ENCODE measurements around the gene LCA5L.
"Not testable (repeated sequence)": the region's sequence is repeated elsewhere in the genome, so short reads cannot be mapped to it uniquely, and the experiment has no call there.

The LCA5L gene

DNA sequence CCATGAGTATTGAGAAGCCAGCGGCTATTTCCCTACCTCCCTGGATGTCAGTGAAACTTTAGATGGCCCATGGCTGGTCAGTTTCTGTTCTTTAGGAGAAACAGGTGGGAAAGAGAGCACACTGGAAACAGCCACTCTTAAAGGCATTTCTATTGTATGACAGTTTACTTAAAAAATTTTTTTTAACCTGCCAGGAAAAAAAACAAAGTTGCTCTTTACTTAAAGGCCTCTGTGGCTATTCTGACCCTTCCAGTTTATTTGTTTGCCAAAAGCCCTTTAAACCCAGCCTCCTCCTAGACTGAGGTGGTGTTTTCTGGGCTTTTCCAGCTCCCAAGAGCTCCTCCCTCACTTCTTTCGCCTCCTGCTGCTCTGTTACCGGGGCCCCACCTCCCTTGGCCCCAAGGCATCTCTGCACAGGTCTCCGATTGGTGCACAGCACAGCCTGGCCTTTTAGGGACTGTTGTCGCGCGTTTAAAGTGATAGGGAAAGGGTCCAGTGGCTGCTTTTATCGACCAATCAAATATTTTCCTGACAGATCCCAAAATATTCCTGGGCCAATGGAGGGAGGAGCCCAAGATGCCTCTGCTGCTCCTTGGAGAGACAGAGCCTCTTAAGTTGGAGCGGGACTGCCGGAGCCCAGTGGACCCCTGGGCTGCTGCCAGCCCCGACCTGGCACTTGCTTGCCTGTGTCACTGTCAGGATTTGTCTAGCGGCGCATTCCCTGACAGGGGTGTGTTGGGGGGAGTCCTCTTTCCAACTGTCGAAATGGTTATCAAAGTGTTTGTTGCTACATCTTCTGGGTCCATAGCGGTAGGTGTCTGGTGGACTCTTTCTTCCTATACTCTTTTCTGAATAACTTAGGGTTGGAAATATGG is 6.0 kb upstream of the LCA5L start, which contains the start of gene SH3BGR:
TSS of gene SH3BGR (plus strand) at position 639 of the 875 bp plus-strand sequence. CDS start at position 766, 127 bp downstream.
- no peak for DNase-seq (ENCODE audit: low spot score)

DNA sequence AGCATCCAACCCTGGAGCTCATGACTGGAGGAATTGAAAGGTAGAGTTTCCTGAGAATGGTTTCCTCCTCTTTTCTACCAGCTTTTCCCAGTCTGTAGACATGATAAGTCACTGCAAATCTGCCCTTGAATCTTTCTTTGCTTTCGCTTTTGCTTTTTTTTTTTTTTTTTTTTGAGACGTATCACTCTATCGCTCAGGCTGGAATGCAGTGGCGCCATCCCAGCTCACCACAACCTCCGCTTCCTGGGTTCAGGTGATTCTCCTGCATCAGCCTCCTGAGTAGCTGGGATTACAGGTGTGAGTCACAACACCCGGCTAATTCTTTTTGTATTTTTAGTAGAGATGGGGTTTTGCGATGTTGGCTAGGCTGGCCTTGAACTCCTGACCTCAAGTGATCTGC is 1.7 kb upstream of the LCA5L start:
- no peak for DNase-seq (ENCODE audit: low spot score)

DNA sequence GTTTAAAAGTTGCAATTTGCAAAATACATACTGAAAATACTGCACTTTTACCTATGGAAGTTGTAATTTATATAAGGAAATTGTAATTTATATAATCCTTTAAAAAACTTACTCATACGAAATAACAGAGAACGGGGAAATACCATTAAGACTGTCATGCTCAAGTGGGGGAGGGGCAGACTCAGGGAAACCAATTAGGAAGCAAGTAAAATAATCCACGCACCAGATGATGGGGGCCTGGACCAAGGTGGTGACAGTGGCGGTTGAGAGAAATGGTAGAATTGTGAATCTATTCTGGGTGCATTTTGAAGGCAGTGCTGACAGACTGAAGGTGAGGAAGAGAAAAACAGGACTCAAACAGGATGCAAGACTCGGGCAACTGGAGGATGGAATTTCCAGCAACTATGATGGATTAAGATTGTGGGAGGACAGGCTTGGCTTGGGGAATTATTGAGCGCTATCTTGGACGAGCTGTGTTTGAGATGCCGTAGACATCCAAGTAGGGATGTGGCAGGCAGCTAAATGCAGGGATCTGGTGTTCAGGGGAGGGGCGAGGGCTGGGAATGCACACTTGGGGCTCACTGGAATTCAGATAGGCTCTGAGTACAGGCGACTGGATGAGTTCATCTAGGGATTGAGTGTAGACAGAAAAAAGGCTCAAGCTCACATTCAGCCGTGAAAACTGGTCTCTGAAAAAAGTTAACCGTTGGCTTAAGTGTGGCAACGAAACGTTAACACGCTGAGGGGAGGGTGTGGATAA is 977 bp downstream of the LCA5L start:
- no peak for DNase-seq (ENCODE audit: low spot score)

DNA sequence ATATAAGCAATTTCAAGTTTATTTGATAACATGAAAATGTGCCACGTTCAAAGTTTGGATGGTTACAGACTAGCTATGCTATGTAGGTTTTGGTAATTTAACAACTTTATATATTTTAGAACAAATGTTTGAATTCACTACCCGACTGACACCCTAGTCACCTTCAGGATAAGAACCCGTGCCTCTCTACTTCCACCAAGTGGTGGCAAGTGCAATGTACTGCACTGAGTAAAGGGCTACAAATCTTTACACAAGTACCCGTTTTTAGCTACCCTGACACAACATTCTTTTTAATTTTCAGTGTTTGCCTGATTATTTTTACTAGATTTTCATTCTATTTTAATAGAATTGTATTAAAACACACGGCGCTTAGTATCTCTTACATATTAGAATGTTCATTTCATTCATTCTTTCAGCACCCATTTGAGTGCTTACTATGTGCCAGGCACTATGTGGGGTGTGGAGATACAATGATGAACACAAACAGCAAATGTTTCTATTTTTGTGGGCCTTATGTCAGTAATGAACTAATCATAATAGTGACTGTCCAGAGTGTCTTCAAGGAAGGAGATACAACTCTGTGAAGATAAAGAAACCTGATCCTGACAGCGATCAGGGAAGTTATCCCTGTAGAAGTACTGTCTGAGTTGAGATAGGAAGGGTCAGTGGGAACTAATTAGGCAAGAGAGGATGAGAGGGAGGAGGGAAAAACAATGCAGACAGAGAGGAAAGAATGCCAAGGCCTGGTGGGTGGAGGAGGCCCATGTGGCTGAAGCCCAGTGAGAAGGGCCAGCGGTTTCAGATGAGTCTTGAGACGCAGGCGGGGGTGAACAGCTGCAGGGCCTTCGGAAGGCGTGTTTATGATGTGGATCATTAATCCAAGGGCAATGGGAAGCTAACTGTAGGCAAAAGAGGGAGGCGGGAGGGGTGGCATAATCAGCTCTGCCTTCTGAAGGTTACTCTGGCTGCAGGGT is 3.8 kb downstream of the LCA5L start:
- DNase-seq (ENCODE audit: low spot score), result peak; percentile 45

DNA sequence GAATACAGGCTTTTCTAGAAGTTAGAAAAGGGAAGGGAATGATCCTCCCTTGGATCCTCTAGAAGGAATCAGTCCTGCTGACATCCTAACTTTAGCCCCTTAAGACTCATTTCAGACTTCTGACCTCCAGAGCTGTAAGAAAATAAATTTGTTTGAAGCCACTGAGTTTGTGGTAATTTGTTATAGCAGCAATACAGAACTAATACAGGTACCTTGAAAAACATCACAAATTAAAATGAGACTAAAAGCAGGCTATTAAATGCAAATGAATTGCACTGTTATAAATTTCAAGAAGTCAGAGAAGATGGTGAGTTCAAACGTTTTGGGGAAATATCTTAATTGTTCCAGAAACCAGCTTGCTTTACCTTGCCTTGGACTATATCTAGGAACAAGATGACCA is 6.3 kb downstream of the LCA5L start:
- DNase-seq (ENCODE audit: low spot score), result no peak

DNA sequence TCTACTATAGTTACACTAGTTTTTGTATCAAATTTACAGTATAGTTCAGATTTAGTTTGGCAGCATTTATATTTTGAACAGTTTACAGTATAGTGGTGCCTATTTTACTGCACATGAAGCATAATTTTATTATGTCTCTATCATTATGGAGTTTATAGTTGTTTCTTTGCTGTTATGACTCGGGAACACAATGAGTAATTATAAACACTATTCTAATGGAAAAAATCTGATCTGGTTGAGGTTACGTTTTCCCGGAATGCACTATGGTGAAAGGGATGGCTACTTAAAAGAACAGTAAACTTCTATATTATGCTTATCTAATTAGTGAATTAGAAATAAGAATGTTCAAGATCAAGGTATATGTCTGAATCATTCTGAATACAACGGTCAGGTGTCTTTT is 10.6 kb downstream of the LCA5L start:
- DNase-seq (ENCODE audit: low spot score), result no peak

DNA sequence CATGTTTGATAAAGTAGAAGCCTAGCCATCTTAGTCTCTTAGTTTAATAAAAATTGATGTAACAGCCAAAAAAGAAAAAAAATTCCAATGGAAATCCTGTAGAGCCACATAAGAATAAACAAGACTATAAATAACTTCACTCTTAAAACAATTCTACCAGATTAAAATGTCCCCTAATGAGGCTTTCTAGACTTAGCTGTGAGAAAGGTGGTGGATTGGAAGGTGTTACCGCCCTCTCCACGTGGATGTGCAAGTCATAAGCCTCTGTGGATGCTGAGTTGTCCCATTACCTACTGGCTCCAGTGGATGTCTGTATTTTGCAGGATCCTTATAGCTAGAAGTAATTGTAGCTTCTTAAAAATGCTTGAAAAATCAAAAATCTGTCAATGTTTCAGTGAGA is 14.6 kb downstream of the LCA5L start:
- no peak for DNase-seq (ENCODE audit: low spot score)

DNA sequence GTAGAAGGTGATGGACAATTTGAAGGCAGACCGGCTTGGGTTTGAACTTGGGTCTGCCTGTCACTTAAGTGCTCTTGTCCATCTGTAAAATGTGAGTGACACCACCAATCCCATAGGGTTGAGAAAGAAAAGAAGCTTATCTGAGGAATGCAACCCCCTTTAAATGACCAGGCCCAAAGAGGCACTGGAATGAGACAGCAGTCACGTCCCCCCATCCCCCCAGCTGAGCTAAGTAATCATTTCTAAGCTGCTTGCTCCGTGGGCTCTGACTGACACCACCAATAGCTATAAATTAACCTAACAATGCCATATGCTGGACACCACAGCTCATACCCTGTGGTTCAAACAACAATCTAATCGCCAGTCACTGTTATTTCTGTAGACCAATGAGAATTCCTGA is 15.1 kb downstream of the LCA5L start:
- DNase-seq (ENCODE audit: low spot score), result no peak

DNA sequence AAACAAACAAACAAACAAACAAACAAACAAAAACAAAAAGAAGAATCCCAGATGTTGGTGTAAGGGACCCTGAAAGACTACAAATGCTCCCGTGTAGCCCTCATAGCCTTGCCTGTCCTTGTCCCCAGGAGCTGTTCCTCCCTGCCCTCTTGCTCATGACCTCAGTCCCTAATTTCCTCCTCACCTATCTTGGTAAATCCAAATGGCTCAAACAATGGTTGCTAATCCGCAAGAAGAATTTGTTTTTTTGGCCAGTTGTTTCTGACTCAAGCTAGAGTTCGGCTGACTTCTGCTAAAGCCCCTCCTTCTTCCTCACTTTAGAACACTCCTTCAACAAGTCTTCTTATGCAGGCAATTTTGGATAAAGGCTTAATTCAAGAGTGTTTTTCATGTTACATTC is 15.6 kb downstream of the LCA5L start:
- no peak for DNase-seq (ENCODE audit: low spot score)

DNA sequence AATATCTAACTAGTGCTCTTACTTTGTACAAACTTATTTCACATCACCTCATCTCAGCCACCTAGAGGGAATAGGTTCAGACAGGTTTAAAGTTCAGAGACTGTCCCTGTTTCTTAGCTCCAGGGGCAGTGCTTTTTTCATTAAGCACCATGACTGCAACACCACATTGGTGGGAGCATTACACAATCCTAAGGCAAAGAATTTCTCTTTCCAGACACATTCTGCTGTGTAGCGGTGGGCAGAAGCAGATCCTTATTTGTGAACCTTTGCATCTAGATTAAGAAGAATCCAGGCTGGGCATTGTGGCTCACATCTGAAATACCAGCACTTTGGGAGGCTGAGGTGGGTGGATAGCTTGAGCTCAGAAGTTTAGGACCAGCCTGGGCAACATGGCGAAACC is 16.1 kb downstream of the LCA5L start:
- DNase-seq (ENCODE audit: low spot score), result no peak

DNA sequence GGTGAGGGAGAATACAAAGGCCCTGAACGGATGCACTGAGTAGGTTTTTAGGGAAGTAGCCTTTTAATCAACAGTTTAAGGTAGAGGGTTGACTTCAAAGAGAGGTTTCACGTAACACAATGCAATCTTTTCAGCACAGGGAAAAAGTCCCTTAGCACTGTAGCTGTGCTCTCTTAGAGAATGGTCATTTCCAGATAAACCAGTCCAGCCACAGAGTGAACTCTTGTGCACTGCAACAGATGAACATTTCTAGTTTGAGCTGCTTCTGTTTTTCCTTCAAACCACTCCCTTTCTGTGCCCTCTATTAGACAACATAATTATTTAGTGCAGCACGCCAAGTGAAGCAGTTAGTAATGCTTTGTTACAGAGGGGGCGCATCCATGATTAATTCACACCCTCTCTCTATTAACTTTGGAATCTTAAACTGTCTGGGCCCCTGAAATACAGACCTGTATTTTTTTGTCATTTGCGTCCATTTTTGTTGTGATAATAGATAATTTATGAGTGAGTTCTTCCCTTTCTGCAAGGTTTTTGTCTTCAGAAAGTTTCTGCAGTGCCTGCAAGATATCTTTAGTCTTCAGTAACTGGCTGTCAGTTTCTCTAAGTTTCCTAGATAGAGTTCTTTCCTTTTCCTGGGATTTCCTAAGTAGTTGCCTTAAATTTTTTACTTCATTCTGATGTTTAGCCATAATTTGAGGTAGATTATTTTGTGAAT is 22.9 kb downstream of the LCA5L start:
- DNase-seq (ENCODE audit: low spot score), result no peak

DNA sequence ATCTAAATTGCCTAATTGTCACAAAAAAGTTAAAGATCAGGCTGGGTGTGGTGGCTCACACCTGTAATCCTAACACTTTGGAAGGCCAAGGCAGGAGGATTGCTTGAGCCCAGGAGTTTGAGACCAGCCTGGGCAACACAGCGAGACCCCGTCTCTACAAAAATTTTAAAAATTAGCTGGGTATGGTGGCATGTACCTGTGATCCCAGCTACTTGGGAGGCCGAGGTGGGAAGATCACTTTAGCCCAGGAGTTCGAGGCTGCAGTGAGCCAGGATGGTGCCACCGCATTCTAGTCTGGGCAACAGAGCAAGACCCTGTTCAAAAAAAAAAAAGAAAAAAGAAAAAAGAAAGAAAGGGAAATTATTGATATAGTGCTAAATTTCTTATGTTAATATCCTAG is 26.4 kb downstream of the LCA5L start:
- not testable (repeated sequence) for DNase-seq (ENCODE audit: low spot score)

DNA sequence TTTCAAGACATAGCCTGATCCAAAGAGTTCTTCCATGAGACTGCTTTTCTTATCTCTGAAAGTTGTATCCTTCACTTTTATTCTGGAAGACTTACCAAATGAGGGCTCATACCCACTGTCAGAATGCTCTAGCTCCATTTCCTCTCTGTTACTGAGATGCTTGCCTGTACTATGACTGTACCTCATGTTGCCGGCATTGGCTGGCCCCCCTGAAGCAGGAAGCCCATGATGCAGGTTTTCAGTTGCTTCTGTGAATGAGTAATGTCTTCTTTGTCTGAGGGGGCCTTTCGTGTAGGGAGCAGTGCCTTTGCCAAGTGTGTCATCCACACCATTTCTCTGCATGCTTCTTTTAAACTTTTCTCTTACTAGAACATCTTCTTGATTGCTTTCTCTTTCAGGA is 39.5 kb downstream of the LCA5L start:
- no peak for DNase-seq (ENCODE audit: low spot score)

DNA sequence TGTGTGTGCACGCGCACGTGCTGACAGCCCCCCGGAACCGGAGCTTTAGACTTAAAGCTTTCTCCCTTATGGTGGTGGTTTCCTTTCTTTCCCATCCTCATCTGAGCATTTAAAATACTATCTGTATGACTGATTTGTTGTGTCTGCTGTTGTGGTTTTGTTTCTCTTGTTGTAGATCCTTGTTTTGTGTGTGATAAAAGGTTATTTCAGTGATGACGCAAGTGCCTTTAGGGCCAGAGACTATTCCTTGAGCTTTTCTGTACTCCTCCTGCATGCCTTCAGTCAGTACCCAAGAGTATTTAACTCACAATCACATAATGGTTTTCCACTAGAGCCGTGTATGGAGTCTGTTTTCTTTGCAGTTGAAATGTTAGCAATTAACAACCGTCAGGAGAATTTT is 45.4 kb downstream of the LCA5L start:
- no peak for DNase-seq (ENCODE audit: low spot score)

DNA sequence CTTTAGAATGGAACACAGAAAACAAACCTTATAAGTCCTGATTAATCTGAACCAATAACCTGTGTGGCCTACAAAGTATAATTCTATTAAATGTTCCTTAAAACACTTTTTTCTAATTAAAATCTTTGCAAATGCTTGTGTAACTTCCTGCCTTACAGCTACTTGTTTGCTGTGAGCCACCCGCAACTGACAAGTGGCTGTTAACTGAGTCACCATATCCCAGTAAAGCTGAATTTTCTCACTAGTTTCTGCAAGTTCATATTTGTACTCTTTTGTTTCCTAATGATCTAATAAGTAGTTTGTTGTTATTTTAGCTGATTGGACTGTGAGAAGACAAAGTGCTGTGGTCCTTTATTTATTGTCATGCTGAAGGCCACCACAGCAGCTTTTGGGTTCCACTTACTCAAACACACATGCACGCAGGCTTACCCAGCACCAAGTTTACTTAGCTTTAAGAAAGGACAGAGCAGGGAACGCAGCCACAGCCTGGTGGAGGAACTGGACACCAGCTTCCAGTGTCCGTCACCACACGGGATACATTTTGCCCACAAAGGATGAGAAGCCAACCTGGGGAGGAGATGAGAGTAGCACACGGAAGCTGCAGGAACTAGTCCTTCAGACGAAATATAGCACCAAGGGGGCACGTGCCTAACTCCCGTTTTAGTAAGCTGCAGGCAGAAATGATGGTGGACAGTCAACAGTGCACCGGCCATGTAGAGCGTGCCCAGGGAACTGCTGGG is 47.8 kb downstream of the LCA5L start:
- DNase-seq (ENCODE audit: low spot score), result no peak

DNA sequence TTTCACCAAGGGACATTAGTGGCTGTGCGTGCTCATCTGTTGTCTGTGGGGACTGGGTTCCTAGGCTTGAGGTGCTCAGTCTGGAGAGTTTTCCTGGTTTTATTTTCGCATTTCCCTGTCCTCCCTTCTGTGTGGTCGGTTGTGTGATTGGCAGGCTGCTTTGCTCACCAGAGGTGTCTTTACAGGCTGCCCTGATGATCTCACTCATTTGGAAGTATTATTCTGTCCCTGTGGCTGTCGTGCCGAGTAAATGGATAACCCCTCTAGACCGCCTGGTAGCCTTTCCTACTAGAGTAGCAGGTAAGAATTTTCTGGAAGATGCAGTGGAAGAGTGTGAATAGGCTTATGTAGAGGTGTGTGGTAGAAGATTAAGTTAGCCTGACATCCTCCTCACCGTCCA is 52.6 kb downstream of the LCA5L start:
- DNase-seq (ENCODE audit: low spot score), result no peak

DNA sequence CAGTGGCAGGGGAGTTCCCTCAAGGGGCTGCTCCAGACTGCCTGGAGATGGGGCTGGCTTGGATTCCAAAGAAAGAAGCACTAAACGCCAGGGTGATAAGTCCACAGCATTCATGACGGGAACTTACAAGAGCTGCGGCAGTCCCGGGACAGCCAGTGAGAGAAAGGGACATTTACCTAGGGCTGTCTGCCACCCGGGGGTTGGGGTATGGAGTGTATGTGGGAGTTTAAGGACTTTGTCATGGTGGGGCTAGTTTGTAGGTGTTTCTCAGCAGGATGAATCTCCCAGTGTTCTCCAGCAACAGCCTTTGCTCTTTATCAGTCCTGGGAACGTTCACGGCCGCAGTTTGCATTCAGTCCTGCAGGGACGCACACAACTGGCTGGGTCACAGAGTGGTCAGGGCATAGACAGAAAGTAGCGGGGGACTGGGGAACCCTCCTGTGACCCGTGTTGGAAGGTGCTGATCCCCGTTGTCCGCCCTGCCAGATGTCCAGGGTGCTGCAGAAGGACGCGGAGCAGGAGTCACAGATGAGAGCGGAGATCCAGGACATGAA is 55.3 kb downstream of the LCA5L start:
- no peak for DNase-seq (ENCODE audit: low spot score)

DNA sequence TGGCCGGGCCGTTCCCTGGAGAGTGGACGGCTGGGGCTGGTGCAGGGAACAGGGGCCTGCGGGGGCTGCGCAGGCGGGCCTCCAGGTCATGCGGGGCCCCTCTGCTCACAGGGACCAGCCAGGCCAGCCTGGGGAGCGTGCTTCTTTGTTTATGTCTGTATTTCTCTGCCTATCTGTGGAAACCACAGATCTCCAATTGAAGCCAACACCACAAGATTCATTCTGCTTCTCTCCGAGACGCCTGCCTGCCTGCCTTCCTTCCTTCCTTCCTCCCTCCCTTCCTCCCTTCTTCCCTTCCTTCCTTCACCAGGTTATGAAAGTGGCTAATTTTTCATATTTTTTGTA is 56.8 kb downstream of the LCA5L start:
- DNase-seq (ENCODE audit: low spot score), result no peak

DNA sequence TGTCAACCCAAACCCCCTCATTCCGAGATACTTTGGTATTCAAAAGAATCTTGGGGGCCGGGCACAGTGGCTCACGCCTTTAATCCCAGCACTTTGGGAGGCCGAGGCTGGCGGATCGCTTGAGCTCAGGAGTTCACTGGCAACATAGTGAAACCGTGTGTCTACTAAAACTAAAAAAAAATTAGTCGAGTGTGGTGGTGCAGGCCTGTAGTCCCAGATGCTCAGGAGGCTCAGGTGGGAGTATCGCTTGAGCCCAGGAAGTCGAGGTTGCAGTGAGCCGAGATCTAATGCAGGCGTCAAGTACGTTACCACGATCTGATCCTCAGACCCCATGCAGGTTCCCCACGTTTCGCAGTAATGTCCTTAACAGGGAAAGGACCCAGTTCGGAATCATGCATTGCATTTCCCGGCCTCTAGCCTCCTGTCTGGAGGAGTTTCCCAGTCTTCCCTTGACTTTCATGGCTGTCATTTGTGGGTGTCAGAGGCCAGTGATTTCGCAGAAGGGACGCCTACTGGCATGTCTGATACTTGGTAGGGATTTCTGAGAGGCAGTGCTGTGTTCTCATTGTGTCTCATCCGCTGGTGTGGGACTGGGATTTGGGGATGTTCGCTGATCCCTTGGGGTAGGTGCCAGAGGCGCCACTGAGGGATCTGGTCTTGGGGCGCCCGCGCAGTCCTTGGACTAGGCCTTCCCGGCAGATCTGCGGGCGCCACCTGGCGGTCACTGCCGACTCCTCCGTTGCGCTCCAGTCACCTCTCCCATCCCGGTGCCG is 57.4 kb downstream of the LCA5L start:
- DNase-seq (ENCODE audit: low spot score), result peak; percentile 85
